ENCODE data around the gene POLR1H.
"Not testable (repeated sequence)": the region's sequence is repeated elsewhere in the genome, so short reads cannot be mapped to it uniquely, and the experiment has no call there.

POLR1H gene

DNA sequence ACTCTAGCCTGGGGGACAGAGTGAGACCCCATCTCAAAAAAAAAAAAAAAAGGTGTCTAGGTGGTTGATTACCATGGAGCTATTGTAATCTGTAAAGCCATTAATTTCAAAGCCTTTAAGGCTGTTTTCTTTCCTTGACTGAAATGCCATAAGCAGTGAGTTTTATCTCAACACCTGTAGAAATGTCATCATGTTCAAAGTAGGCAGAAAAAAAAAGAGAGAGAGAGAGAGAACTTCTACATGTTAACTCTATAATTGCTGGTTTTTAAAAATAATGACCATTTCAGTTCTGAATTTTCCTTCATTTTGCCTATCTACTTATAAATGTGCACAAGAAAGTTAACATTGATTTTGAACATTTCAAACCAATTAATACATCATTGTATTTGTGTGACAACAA, 29.7 kb upstream of the POLR1H start:
- TF ChIP-seq, protein P1, sequence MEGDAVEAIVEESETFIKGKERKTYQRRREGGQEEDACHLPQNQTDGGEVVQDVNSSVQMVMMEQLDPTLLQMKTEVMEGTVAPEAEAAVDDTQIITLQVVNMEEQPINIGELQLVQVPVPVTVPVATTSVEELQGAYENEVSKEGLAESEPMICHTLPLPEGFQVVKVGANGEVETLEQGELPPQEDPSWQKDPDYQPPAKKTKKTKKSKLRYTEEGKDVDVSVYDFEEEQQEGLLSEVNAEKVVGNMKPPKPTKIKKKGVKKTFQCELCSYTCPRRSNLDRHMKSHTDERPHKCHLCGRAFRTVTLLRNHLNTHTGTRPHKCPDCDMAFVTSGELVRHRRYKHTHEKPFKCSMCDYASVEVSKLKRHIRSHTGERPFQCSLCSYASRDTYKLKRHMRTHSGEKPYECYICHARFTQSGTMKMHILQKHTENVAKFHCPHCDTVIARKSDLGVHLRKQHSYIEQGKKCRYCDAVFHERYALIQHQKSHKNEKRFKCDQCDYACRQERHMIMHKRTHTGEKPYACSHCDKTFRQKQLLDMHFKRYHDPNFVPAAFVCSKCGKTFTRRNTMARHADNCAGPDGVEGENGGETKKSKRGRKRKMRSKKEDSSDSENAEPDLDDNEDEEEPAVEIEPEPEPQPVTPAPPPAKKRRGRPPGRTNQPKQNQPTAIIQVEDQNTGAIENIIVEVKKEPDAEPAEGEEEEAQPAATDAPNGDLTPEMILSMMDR (conservative IDR thresholded peaks at IDR 0.05) = no peak
- no peak overlapping the region for H3K27ac ChIP-seq

GRCh38 chr6:30033440-30033839, 27.6 kb upstream of the POLR1H start:
- H3K27ac ChIP-seq = not testable (repeated sequence)

- TF ChIP-seq, protein P1 (conservative IDR thresholded peaks at IDR 0.05) = no peak
- H3K27ac ChIP-seq = no peak overlapping the region
These were observed 25.3 kb upstream of the POLR1H start for GRCh38 chr6:30035784-30036183.

DNA sequence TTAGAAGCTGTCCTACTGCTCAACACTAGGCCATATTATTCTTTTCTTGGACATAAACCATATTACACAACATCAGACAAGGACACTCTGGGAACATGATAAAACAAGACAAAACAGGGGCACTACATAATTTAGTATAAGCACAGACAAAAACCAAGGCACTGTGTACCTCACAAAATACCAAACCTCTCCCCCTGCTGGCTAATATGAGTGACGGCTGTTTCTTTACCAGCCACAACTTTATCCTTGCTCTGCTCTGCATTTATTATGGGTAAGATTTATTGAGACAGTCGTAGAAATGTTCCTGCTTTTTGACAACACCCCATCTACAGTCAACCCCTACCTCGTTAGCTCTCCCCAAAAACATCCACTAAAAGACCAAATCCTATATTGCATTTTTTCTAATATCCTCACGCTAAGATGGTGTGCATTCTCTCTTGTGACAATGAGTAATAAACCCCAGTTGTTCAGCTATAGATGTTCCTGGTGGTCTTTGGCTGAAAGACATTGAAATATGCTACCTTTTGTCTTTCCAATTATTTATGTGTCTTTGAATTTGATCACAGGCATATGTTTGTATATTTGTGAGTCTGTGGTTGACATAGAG, 23.8 kb upstream of the POLR1H start:
- no peak overlapping the region for H3K27ac ChIP-seq

GRCh38 chr6:30041221-30041620, 19.8 kb upstream of the POLR1H start:
- TF ChIP-seq, protein P1 (conservative IDR thresholded peaks at IDR 0.05) = no peak

More for the DNA sequence above, 23.8 kb upstream of the POLR1H start:
- TF ChIP-seq, protein P1 (conservative IDR thresholded peaks at IDR 0.05) = peak; percentile 85

DNA sequence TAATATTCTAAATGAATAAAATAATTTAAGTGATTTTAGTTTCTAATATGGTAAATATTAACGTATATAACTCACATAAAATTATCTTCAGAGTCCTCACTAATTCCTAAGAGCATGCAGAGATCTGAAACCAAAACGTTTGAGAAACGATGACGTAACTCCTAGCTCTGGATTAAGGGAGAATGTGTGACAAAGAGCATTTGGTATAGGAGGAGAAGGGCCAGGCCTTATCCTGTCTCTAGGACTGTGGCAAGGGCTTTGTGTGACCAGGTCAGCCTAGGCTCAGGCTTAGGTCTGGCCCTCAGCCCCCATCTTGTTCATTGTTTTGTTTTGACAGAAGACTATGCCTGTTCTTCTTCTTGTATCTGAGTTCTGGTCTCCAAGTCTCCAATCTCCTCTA, 19.2 kb upstream of the POLR1H start:
- H3K27ac ChIP-seq = peak overlapping the region; percentile 7; the same call in 1 of the 2 replicates
- TF ChIP-seq, protein P1 (conservative IDR thresholded peaks at IDR 0.05) = no peak

More at GRCh38 chr6:30041221-30041620, 19.8 kb upstream of the POLR1H start:
- H3K27ac ChIP-seq = no peak overlapping the region

GRCh38 chr6:30042476-30042875, 18.6 kb upstream of the POLR1H start:
- peak overlapping the region; percentile 7; the same call in 1 of the 2 replicates for H3K27ac ChIP-seq
- TF ChIP-seq, protein P1 (conservative IDR thresholded peaks at IDR 0.05) = no peak

- TF ChIP-seq, protein P1 (conservative IDR thresholded peaks at IDR 0.05) = no peak
- peak overlapping the region; percentile 7; the same call in 1 of the 2 replicates for H3K27ac ChIP-seq
These were observed 18.2 kb upstream of the POLR1H start for GRCh38 chr6:30042914-30043313.

Data from VCaP (cell line).